Suppressor macrophage treated with lipopolysaccharide for 4 hours (primary cell): ENCODE data around the gene PXDC1.
"Not testable (repeated sequence)": the region's sequence is repeated elsewhere in the genome, so short reads cannot be mapped to it uniquely, and the experiment has no call there.

ENCODE experiments used
- DNase-seq: peaks from one replicate; pipeline ENCODE4 v3.0.0-alpha.2; 2020

The PXDC1 gene

DNA sequence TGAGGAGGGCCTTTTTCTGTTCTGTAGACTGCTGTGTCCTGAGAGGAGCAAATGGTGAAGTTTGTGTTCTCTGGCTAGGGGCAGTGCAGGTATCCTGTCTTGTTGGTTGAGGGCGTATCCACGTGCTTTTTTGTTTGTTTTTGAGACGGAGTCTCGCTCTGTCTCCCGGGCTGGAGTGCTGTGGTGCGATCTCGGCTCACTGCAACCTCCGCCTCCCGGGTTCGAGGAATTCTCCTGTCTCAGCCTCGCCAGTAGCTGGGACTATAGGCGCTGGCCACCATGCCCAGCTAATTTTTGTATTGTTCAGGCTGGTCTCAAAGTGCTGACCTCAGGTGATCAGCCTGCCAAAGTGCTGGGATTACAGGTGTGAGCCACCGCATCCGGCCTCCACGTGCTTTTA, 10.8 kb upstream of the PXDC1 start:
- DNase-seq: no peak

DNA sequence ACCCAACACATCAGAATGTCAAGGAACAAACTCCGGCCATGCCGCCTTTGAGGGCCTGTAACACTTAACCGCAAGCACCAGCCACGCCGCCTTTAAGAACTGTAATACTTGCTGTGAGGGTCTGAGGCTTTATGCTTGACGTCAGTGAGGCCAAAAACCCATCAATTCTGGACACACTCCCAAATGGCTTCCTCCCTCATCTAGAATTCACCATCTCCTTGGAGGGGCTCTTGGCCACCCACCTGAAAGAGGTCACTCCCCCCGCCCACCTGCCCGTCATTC, 10.4 kb upstream of the PXDC1 start:
- DNase-seq: no peak

DNA sequence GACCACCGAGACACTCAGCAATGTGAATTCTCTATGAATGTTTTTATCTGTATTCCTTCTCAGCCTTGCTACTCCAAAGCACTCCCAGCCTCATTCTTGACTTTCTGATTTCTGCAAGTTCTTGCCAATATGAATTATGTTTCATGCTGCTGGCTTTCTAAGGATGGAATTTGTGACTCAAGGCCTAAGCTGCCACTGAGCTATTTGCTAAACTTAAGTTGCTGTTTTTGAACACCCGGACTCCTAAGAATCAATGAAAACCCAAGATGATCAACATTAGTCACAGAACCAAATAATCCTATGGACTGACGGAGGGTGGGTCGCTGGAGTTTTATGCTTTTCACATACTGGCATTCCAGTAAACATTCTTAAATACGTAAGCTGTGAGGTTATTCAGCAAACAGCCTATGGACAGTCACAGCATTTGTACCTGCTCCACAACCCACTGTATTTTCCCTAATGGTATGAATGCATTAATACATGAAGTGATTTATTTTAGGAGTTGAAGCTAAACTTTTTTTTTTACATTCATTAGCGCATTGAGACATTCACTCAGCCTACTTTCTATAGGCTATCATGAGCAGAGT, 8.2 kb upstream of the PXDC1 start:
- DNase-seq: no peak

- no peak for DNase-seq
Measured at GRCh38 chr6:3758842-3759144, 7.3 kb upstream of the PXDC1 start.

GRCh38 chr6:3757998-3758841, 6.7 kb upstream of the PXDC1 start:
- not testable (repeated sequence) for DNase-seq

- DNase-seq: no peak
Measured at GRCh38 chr6:3757241-3757641, 5.7 kb upstream of the PXDC1 start.

GRCh38 chr6:3756546-3756945, 5.0 kb upstream of the PXDC1 start:
- DNase-seq: no peak

DNA sequence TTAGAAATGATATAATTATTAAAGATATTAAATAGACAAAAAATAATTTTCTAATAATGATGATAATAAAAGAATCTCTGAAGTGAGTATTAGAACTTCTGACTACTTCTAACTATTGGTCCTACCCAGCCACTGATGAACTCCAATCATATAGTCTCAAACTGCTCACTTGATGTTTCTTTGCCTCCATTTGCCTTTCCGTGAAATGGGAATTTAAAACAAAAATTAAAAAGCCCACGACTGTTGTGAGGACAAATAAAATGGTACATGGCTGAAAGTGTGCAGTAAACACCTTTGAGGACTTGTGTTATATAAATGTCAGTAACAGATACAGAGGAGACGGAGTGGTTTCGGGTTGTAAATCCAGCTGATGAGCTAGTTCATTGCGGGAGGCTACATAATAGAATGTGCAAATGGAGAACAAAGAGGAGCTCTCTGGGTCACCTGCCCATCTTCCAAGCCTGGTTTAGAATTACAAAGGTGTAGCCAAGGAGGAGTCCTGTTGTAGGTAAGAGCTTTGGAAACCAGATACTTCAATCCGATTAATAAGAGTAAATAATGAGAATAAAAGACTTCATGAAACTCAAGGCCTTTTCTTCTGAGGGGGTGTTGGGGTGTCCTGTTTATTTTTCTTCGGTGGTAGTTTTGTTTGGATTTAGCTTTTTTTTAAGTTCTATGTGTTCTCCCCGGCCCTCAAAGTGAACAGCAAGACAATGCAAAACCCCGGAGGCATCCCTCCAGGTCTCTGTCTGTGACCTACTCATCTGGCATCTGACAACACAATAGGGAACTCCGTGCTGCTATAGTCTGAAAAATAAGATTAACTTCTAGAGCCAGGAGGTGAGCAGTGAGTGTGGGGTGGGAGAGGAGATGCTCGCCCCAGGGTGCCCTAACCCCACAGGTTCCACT, 4.4 kb upstream of the PXDC1 start:
- DNase-seq: no peak

DNA sequence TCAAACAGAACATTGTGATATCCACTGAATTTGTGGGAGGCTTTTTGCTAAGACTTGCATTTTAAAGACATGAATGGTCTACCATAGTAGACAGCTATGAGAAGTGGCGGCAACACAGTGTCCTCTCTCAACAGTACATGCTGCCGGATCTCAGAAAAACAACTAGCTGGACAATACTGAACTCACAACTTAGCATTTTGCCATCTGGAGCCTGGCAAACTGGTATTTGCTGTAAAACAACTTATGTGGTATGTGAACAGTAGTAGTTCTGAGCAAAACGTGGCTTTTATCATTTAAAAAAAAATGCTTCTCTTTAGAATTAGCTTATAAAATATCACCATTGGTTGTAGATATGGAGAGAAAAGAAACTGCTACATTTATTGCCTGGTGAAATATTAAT, 3.3 kb upstream of the PXDC1 start:
- DNase-seq: no peak

DNA sequence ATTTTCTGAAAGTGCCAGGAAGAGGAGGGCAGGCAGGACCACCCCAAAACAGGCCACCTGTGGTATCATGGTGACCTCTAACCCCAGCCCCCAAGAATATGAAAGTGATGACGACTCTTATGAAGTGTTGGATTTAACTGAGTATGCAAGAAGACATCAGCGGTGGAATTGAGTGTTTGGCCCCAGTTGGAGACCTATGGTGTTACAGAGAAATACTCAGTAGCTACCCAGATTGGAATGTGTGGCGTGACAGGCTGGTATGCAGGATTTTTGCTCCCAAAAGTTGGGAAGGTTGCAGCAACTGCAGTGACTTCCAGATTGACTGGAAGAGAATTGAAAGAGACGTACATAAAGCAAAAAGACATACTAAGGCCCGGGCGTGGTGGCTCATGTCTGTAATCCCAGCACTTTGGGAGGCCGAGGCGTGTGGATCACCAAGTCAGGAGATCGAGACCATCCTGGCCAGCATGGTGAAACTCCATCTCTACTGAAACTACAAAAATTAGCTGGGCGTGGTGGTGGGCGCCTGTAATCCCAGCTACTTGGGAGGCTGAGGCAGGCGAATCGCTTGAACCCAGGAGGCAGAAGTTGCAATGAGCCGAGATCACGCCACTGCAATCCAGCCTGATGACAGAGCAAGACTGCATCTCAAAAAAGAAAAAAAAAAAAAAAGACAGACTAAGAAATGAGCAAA, 2.7 kb upstream of the PXDC1 start:
- DNase-seq: not testable (repeated sequence)

DNA sequence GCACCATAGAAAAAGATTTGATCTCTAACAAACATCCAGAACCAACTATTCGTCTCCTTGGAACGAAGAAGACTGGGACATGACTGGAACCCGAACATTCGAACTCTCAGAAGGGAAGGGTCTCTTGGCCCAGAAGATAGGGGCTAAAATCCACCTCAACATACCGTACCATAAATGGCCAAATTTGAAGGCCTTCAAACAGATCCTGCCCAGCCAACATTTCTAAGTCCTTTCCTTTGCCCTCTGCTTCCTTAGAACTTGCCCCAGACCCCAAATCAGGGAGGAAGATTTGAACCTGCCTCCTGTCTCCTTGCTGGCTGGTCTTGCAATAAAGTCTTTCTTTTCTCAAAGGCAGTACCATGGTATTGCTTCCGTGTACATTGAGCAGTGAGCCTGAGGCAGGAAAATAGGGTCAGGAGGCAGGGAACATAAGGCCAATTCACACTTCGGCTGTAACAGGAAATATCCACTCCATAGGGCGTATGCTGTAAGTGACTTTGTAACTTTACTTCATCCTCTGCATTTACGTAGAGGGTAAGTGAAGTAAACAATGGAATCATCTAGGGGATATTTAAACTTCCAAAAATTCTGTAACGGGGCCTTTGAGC, 1.8 kb upstream of the PXDC1 start:
- DNase-seq: no peak

DNA sequence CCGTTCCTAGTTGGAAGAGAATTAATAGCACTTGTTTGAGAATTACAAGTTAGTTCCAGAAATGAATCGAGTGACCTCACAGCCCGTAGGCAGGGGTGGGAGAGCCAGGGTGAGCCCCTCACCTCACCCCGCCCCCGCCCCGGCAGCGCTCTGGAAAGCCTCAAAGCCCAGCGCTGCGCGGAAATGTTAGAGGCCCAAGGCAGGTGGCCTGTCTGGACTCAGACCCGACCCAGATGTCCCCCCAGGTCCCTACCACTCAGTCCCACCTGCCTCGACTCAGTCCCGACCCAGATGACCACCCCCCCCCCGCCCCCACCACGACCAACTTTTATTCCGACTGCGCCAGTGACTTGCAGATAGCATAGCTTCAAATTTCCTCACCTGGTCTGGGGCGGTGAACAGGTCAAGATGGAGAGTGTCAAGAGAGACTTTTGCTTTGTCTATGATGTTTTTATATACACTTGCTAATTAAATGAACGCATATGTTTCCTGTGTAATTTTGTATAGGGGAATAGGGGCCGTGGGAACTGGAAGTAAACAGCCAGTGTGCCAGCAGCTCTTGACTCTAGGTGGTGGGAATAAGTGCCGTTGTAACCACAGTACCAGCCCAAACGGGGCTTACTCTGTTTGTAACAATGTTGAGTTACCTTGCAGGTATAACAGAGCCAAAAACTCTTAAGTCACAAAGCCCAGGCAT, 1.2 kb upstream of the PXDC1 start:
- no peak for DNase-seq

GRCh38 chr6:3751730-3752530, 417 bp upstream of the PXDC1 start:
- DNase-seq: peak; percentile 94

- DNase-seq: peak; percentile 90
Measured at GRCh38 chr6:3750317-3751076, 1.0 kb downstream of the PXDC1 start.

DNA sequence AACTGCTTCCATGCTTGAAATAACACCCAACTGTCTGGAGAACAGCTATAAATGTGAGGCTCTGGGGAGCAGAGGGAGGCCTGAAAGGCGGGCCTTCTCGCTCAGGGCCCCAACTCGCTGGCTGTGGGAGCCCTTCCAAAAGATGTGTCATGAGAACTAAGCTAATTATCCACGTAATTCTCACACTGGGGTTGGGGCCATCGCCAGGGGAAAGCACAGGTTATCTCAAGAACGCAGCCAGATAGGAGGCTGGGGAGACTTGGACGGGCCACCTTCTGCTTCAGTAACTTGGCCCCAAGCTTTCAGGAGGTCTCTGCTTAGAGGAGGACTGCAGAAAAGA, 1.6 kb downstream of the PXDC1 start:
- DNase-seq: no peak

DNA sequence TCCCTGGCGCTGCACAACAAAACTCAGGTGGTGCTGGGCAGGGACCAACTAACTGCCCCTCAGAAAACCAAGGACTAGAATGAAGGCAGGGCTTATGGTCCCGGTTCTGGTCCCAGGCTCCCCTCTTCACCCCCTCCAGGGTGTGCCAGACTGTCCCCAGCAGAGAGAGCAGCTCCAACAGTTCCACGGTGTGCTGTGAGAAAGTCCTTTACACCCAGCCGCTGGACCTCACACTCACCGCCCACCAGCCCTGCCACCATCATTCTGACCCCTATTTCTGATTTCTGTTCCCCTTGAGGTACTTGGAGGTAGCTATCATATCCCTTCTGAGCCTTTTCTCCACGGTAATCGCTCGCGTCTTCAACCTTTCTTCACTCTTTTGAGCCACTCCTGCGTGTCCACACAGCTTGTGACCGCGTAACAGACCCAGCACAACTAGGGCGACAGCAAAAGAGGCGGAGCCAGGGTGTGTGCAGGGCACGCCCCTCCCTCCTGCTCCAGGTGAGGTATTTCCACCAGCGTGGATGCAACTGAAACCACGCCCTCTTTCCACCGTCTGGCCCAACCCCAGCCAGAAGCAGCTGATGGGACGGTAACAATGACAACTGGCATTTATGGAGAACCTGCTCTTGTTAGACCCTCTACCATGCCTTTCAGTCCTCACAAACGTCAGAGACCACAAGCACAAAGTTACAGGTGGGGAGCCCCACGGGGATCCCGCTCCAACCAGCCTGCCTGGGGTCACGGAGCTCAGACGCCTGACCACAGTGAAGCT, 2.3 kb downstream of the PXDC1 start:
- DNase-seq: no peak

DNA sequence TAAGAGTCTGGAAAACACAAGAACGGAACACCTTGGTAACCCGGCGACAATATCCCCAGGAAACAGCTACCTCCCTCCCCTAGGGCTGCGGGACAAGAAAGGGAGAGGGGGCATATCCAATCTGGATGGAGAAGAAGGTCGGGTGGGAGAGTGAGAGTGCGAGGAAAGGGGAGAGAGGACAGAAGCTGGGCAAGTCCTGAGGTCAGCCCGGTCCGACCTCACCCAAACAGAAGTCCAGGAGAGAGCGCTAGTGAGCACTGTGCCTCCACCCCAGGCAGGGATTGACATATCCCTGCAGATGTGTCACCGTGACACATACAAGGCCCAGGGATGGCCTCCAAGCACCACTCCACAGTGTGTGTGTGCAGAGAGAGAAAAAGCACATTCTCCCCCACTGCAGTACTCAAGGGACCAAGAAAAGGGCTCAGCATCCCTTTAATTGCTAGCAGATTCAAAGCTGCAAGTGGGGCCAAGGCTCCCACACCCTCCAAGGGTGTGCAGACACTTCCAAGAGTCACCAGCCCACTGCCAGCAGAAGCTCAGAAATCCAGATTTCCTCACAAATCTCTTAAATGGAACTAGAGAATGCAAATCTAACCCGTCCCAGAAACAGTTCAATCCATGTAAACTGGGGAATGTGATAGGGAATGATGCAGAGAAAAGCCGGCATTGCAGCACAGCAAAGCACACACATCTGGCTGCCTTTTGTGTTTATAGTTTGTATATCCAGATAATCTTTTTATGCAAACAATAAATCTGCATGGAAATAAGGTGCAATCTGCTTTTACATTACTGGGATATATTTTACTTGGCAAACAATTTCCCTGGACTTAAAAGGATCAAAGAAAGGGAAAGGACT, 3.1 kb downstream of the PXDC1 start:
- peak; percentile 82 for DNase-seq

DNA sequence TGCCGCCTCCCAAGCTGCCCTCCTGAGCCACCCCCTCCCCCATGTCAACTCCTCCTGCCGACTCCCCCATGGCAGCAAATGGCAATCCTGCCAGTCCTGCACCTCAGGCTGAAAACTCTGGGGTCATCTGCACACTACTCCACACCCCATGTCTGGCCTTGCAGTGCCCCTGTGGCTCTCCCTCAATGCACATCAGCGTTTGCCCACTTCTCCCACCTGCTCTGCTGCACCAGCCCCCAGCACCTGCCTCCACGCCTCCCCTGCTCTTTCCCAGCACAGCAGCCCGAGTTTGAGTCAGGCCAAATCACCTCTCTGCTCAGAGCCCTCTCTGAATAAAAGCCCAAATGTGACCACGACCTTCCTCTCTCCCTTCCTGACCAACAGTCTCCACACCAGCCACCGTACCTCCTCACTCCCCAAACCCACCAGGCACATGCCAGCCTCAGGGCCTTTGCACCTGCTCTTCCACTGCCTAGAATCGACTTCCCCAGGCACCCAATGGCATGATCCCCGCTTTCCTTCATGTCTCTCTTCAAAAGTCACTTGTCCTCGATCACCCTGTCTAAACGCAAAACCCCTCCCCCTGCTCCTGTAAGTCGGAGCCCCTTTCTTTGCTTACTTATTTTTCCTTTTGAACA, 4.3 kb downstream of the PXDC1 start:
- no peak for DNase-seq

DNA sequence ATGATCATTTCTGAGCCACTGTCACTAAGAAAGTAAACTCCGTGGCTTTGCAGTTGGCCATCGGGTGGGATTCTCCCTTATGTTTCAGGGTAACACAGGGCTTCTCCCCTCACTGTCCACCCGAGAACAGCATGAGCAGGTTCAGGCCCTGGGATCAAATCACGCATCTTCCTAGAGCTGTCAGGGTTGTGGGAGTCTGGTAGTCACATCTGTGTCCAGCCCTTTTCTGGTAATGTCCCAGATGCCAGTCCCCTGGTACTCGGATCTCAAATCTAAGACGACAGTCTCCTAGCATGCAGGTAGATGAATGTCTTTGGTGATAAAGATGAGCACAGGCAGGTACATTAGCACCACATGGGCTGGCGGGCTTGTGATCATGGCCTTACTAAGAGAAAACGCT, 4.8 kb downstream of the PXDC1 start:
- no peak for DNase-seq
